NCI-H510A (cell line): ENCODE results near the gene OSCP1.

ENCODE experiments used
- DNase-seq: peaks from one replicate; lab custom pipeline; 2025; lab: John Stamatoyannopoulos, UW

OSCP1 gene

GRCh38 chr1:36446271-36446670 lies 4.0 kb downstream of the OSCP1 start:
- no peak for DNase-seq

- no peak for DNase-seq
Observed at GRCh38 chr1:36443297-36443696, 7.0 kb downstream of the OSCP1 start.

- no peak for DNase-seq
Observed at GRCh38 chr1:36442337-36442736, 7.9 kb downstream of the OSCP1 start.

- DNase-seq, result no peak
Observed at GRCh38 chr1:36440646-36441045, 9.6 kb downstream of the OSCP1 start.

- DNase-seq, result no peak
Observed at GRCh38 chr1:36440044-36440443, 10.2 kb downstream of the OSCP1 start.

GRCh38 chr1:36438715-36439114 lies 11.5 kb downstream of the OSCP1 start:
- DNase-seq, result no peak

- DNase-seq, result no peak
Observed at GRCh38 chr1:36436821-36437220, 13.4 kb downstream of the OSCP1 start.

GRCh38 chr1:36433102-36433501 lies 17.1 kb downstream of the OSCP1 start:
- no peak for DNase-seq

- DNase-seq, result no peak
Observed at GRCh38 chr1:36432616-36433015, 17.6 kb downstream of the OSCP1 start.

- no peak for DNase-seq
Observed at GRCh38 chr1:36425791-36426190, 24.5 kb downstream of the OSCP1 start.

- no peak for DNase-seq
Observed at GRCh38 chr1:36421649-36422048, 28.6 kb downstream of the OSCP1 start.

GRCh38 chr1:36420836-36421317 lies 29.4 kb downstream of the OSCP1 start:
- peak; percentile 77 for DNase-seq

GRCh38 chr1:36420409-36420808 lies 29.8 kb downstream of the OSCP1 start:
- no peak for DNase-seq

GRCh38 chr1:36419569-36419968 lies 30.7 kb downstream of the OSCP1 start:
- DNase-seq, result no peak

GRCh38 chr1:36419140-36419539 lies 31.1 kb downstream of the OSCP1 start:
- DNase-seq, result no peak

GRCh38 chr1:36417931-36418330 lies 32.3 kb downstream of the OSCP1 start:
- no peak for DNase-seq

GRCh38 chr1:36415661-36416326 lies 34.5 kb downstream of the OSCP1 start:
- no peak for DNase-seq

- no peak for DNase-seq
Observed at GRCh38 chr1:36414384-36414783, 35.9 kb downstream of the OSCP1 start.

- DNase-seq, result peak; percentile 61
Observed at GRCh38 chr1:36411674-36412648, 38.3 kb downstream of the OSCP1 start.

- DNase-seq, result no peak
Observed at GRCh38 chr1:36408479-36408878, 41.8 kb downstream of the OSCP1 start.

GRCh38 chr1:36406440-36406839 lies 43.8 kb downstream of the OSCP1 start:
- no peak for DNase-seq

GRCh38 chr1:36402504-36402890 lies 47.8 kb downstream of the OSCP1 start:
- no peak for DNase-seq
